ENCODE results near the gene ZNF780A. TPM values are rescaled to one million over a fixed set of nuclear protein-coding genes. Genes with fewer than 3 reads are reported as not detected.

ZNF780A gene
- total and polyA plus RNA-seq, 2 of the 8 experiments (the other 6 are each of a cell fraction or from before 2014, with no cell fraction given) = 3.5 to 12.0 TPM

DNA sequence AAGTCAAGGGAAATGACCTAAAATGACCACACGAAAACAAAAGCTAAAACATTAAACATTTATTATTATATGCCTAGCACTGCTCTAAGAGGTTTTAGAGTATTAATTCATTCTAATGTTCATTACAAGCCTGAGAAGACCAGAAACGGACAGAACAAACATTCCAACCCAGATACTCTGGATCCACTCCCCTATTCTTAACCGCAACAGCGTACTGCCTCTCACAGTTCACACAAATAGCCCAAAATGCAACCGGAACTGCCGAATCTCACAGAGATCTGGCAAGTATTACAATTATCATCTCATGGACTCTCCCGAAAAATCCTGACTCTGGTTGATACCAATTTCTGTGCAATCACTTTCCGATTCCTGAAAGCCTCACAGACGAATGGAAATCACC lies 36.1 kb downstream of the ZNF780A start (continued):
- TF ChIP-seq, protein P1, sequence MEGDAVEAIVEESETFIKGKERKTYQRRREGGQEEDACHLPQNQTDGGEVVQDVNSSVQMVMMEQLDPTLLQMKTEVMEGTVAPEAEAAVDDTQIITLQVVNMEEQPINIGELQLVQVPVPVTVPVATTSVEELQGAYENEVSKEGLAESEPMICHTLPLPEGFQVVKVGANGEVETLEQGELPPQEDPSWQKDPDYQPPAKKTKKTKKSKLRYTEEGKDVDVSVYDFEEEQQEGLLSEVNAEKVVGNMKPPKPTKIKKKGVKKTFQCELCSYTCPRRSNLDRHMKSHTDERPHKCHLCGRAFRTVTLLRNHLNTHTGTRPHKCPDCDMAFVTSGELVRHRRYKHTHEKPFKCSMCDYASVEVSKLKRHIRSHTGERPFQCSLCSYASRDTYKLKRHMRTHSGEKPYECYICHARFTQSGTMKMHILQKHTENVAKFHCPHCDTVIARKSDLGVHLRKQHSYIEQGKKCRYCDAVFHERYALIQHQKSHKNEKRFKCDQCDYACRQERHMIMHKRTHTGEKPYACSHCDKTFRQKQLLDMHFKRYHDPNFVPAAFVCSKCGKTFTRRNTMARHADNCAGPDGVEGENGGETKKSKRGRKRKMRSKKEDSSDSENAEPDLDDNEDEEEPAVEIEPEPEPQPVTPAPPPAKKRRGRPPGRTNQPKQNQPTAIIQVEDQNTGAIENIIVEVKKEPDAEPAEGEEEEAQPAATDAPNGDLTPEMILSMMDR (IDR thresholded peaks at IDR 0.05; ENCODE audit: control extremely low read depth in 1 of 3, insufficient read depth in 1 of 3, low read depth in 1 of 3, low read length in 3 of 3) = no peak
- no peak for TF ChIP-seq NRF1 (IDR thresholded peaks at IDR 0.05; ENCODE audit: low read depth, low read length)
- no peak for TF ChIP-seq SP1 (IDR thresholded peaks at IDR 0.05; ENCODE audit: low read depth, low read length)
- no peak for TF ChIP-seq ZNF274 (IDR thresholded peaks at IDR 0.05; ENCODE audit: borderline replicate concordance, extremely low read depth, low read length)
- no peak for TF ChIP-seq POLR2AphosphoS5 (IDR thresholded peaks at IDR 0.05; ENCODE audit: low read depth, low read length)

Data from H1 (cell line).